HG02610 (cell line): ENCODE data around the gene TANGO6.
"Not testable (repeated sequence)": the region's sequence is repeated elsewhere in the genome, so short reads cannot be mapped to it uniquely, and the experiment has no call there.

Experiments
- ATAC-seq: cut with Tn5 transposase; IDR thresholded peaks from one replicate; pipeline ENCODE4 v1.9.1; 2021; ENCODE audit warnings: mild to moderate bottlenecking, moderate library complexity; ENCODE audit not compliant: unreplicated experiment

TANGO6 gene

GRCh38 chr16:69049603-69050375 lies 206.5 kb downstream of the TANGO6 start:
- no peak for ATAC-seq

- not testable (repeated sequence) for ATAC-seq
These were observed 208.1 kb downstream of the TANGO6 start for GRCh38 chr16:69051517-69051830.

- no peak for ATAC-seq
These were observed 211.7 kb downstream of the TANGO6 start for GRCh38 chr16:69055008-69055407.

GRCh38 chr16:69055980-69056379 lies 212.6 kb downstream of the TANGO6 start:
- ATAC-seq = no peak

- no peak for ATAC-seq
These were observed 213.1 kb downstream of the TANGO6 start for GRCh38 chr16:69056421-69056820.

- ATAC-seq = peak; percentile 88
These were observed 214.4 kb downstream of the TANGO6 start for GRCh38 chr16:69057400-69058378.

GRCh38 chr16:69063491-69063890 lies 220.2 kb downstream of the TANGO6 start:
- ATAC-seq = not testable (repeated sequence)

GRCh38 chr16:69064124-69064763 lies 220.9 kb downstream of the TANGO6 start:
- ATAC-seq = no peak

- no peak for ATAC-seq
These were observed 221.5 kb downstream of the TANGO6 start for GRCh38 chr16:69064764-69065313.

- ATAC-seq = no peak
These were observed 226.2 kb downstream of the TANGO6 start for GRCh38 chr16:69069504-69069903.

- ATAC-seq = no peak
These were observed 227.7 kb downstream of the TANGO6 start for GRCh38 chr16:69071036-69071435.

- ATAC-seq = no peak
These were observed 229.3 kb downstream of the TANGO6 start for GRCh38 chr16:69072640-69072974.

- no peak for ATAC-seq
These were observed 229.9 kb downstream of the TANGO6 start for GRCh38 chr16:69073181-69073702.

GRCh38 chr16:69077251-69077650 lies 233.9 kb downstream of the TANGO6 start:
- no peak for ATAC-seq

GRCh38 chr16:69078073-69078472 lies 234.7 kb downstream of the TANGO6 start:
- ATAC-seq = no peak

- no peak for ATAC-seq
These were observed 236.4 kb downstream of the TANGO6 start for GRCh38 chr16:69079697-69080096.

- no peak for ATAC-seq
These were observed 240.1 kb downstream of the TANGO6 start for GRCh38 chr16:69083306-69083941.

GRCh38 chr16:69084289-69084688 lies 241.0 kb downstream of the TANGO6 start:
- ATAC-seq = no peak

GRCh38 chr16:69085032-69085695 lies 241.8 kb downstream of the TANGO6 start:
- no peak for ATAC-seq

- no peak for ATAC-seq
These were observed 243.8 kb downstream of the TANGO6 start for GRCh38 chr16:69087161-69087581.
